Body of pancreas (tissue), 4 donors: Measurements from ENCODE around the gene PLEKHD1. TPM values are rescaled to one million over a fixed set of nuclear protein-coding genes. Genes with fewer than 3 reads are reported as not detected.
A peak's percentile ranks its signal among the peaks of the same experiment; 100 is the strongest.

ENCODE experiments used
- ATAC-seq: fragments of 150-250 bp; one replicate; pipeline ENCODE4 v1.9.1; 2016
- DNase-seq, 4 donors: peaks; one replicate each; pipeline ENCODE4 v3.0.0-alpha.2; 2019
- H3K27ac ChIP-seq, 4 donors: fragments of 200-600 bp; sonication (generic); 1 replicate in 3 of 4; 2 replicates in 1 of 4; pipeline versions ENCODE4 v1.5.1 to v1.6.1; 2016 to 2019; ENCODE audit warnings: mild to moderate bottlenecking in 1 of 4, mixed read lengths in 1 of 4, moderate library complexity in 1 of 4
- H3K27me3 ChIP-seq, 2 donors: fragments of 200-600 bp; sonication (generic); one replicate each; pipeline ENCODE4 v1.6.0; 2016; ENCODE audit warnings: mild to moderate bottlenecking in 1 of 2
- H3K36me3 ChIP-seq, 2 donors: fragments of 200-600 bp; sonication (generic); replicated peaks in 1 of 2; 2 replicates each; pipeline ENCODE4 v1.5.1; 2016; ENCODE audit warnings: low read depth in 2 of 2; ENCODE audit not compliant: insufficient read depth in 1 of 2
- H3K4me1 ChIP-seq: fragments of 200-600 bp; sonication (generic); one replicate; pipeline ENCODE4 v1.6.0; 2016
- H3K4me3 ChIP-seq, 2 donors: fragments of 200-600 bp; sonication (generic); 1 replicate in 1 of 2; 2 replicates in 1 of 2; pipeline ENCODE4 v1.5.1; 2016 to 2019
- H3K9me3 ChIP-seq, 3 donors: fragments of 200-600 bp; sonication (generic); 1 replicate in 2 of 3; 2 replicates in 1 of 3; pipeline ENCODE4 v1.5.1; 2016
- CTCF ChIP-seq, 7 experiments: fragments of 450-650 bp in 4 of 7; fragments of 200-600 bp in 3 of 7; sonication (generic) in 3 of 7; IDR thresholded peaks; one replicate each; pipeline ENCODE4 v1.5.1; 2016 to 2019; ENCODE audit warnings: antibody characterized with exemption in 7 of 7
- POLR2A ChIP-seq, 3 donors: fragments of 450-650 bp; IDR thresholded peaks; one replicate each; pipeline ENCODE4 v1.6.1; 2016; ENCODE audit warnings: antibody characterized with exemption in 3 of 3, mild to moderate bottlenecking in 2 of 3
- WGBS, 2 donors: methylation state at CpG; one replicate each; pipeline ENCODE4 v1.1.5; 2017; 5-methylcytosine and 5-hydroxymethylcytosine counted together
- intact Hi-C: fragments of 100-400 bp; cut with DNase I; formaldehyde crosslinking; loops from one replicate; pipeline ENCODE4 v1.15.1; 2023
- total RNA-seq, 2 donors: library from RNA; depleted of rRNA; stranded (reverse); fragments of >200 nt; gene quantifications; one replicate each; pipeline ENCODE4 v1.1.0, GENCODE V29; 2016

PLEKHD1 gene
- total RNA-seq, 2 donors from 2014 or later, result under 0.01 to 2.0 TPM

DNA sequence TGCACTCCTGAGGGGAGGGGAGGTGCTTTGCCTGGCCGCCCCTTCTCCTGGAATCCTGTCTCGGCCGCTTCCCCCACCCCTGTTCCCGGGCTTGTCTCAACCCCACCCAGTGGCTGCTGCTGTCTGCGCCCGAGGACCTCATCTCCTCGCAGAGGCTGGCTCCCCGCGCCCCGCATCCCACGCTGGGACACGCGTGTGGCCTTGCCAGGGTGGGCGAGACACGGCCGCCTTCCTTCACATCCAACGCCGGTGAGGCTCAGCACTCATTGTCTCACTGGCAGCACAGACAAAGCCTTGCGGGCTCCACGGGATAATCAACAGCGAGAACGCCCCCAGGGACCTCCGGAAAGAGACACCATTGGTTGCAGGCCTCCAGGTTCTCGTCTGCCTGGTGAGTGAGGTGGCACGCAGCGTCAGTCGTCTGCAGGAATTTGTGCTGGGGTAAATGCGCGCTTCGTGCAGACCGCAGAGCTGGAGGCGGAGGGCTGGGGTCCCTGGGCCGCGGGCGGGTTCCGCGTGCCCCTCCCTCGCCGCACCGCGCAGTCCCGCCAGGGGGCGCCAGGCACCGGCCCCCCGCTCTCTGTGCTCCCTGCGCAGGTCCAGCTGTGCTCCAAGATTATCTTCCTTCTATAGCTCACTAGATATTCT, 63.3 kb downstream of the PLEKHD1 start:
- no peak overlapping the region for H3K27ac ChIP-seq
- no peaks in the 10 kb centered on the region for H3K9me3 ChIP-seq
- no peaks in the 10 kb centered on the region for H3K27me3 ChIP-seq
- WGBS, 2 donors, result 14 to 18% methylated on average over 25 to 46 of the region's 46 CpGs
- DNase-seq (peak in 1 of 4 donors; percentile 14), ATAC-seq (no peak)
- H3K4me1 ChIP-seq, result no peaks in the 10 kb centered on the region
- intact Hi-C loops, result no loop called here
- H3K4me3 ChIP-seq, result no peak overlapping the region
- peak in 6 of 7 experiments; percentile 9 to 48 (median 30) for TF ChIP-seq CTCF (IDR thresholded peaks at IDR 0.05)
- TF ChIP-seq POLR2A (IDR thresholded peaks at IDR 0.05), result no peak
- H3K36me3 ChIP-seq, result no peaks in the 10 kb centered on the region

DNA sequence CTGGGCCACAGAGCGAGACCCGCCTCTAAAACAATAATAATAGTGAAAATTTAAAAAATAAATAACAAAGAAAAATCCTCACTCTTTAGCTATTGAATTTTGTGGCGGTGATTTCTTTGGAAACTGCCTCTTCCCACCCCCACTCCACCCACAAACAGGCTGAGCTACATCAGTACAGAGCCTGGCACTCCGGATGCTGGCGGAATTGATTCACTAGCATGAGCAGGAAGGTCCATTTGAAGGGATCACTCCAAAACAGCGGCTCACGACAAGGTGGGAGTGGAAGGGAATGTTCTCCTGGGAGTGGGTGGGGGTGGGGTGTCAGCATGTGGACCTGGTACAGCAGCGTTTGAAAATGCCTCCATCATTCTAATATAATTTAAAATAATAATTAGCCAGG, 64.0 kb downstream of the PLEKHD1 start:
- Histone ChIP-seq H3K4me3 (no peak overlapping the region), H3K27ac (no peak overlapping the region), H3K36me3 (no peaks in the 10 kb centered on the region), H3K9me3 (no peaks in the 10 kb centered on the region), H3K4me1 (no peaks in the 10 kb centered on the region), H3K27me3 (no peaks in the 10 kb centered on the region)
- WGBS, 2 donors, result 60 to 70% methylated on average over 6 to 8 of the region's 8 CpGs
- intact Hi-C loops, result no loop called here
- DNase-seq (no peak), ATAC-seq (no peak)
- TF ChIP-seq POLR2A (IDR thresholded peaks at IDR 0.05), result no peak
- no peak for TF ChIP-seq CTCF (IDR thresholded peaks at IDR 0.05)

DNA sequence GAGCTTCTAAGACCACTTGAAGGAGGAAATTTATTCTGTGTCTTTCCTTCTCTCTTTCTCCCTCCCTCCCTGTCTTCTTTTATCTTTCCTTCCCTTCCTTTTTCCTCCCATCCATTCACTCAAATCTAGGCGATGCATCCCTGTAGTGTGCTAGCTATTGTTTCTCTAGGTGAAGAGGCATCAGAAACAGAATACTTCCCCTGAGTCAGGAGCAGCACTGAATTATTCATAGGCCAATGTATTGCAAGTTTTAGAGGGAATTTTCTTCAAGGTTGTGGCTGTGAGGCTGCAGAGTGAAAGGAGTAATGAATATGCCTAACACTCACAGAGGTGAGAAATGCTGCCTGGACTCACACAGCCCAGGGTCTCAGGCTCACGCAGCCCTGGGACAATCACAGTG, 67.0 kb downstream of the PLEKHD1 start:
- H3K4me3 ChIP-seq, result no peak overlapping the region
- no peak for DNase-seq
- H3K36me3 ChIP-seq, result no peaks in the 10 kb centered on the region
- no peak overlapping the region for H3K27ac ChIP-seq
- intact Hi-C loops, result no loop called here
- WGBS, 2 donors, result 63 to 83% methylated on average over 2 of the region's 2 CpGs
- H3K9me3 ChIP-seq, result no peaks in the 10 kb centered on the region
- TF ChIP-seq CTCF (IDR thresholded peaks at IDR 0.05), result no peak
- no peak for TF ChIP-seq POLR2A (IDR thresholded peaks at IDR 0.05)
- no peaks in the 10 kb centered on the region for H3K4me1 ChIP-seq
- no peaks in the 10 kb centered on the region for H3K27me3 ChIP-seq
- ATAC-seq, result no peak

- TF ChIP-seq CTCF (IDR thresholded peaks at IDR 0.05) (no peak), POLR2A (IDR thresholded peaks at IDR 0.05) (no peak)
- Histone ChIP-seq H3K36me3 (no peaks in the 10 kb centered on the region), H3K27ac (no peak overlapping the region), H3K4me1 (no peaks in the 10 kb centered on the region), H3K4me3 (no peak overlapping the region), H3K27me3 (no peaks in the 10 kb centered on the region), H3K9me3 (no peaks in the 10 kb centered on the region)
- WGBS, 2 donors, result 68 to 77% methylated on average over 1 of the region's 1 CpG
- ATAC-seq (no peak), DNase-seq (no peak)
- intact Hi-C loops, result no loop called here
Observed at GRCh38 chr14:69553252-69553651, 68.7 kb downstream of the PLEKHD1 start.

- DNase-seq (peak in 1 of 4 donors; percentile 52), ATAC-seq (no peak)
- Histone ChIP-seq H3K4me3 (no peak overlapping the region), H3K27ac (no peak overlapping the region), H3K27me3 (no peaks in the 10 kb centered on the region), H3K36me3 (no peaks in the 10 kb centered on the region), H3K4me1 (no peaks in the 10 kb centered on the region), H3K9me3 (no peaks in the 10 kb centered on the region)
- intact Hi-C loops, result no loop called here
- 41 to 46% methylated on average over 4 of the region's 4 CpGs for WGBS, 2 donors
- no peak for TF ChIP-seq POLR2A (IDR thresholded peaks at IDR 0.05)
- no peak for TF ChIP-seq CTCF (IDR thresholded peaks at IDR 0.05)
Observed at GRCh38 chr14:69554500-69554899, 70.0 kb downstream of the PLEKHD1 start.
